ENCODE measurements around the gene AGAP1.
A peak's percentile ranks its signal among the peaks of the same experiment; 100 is the strongest.

The AGAP1 gene

GRCh38 chr2:235523486-235524150 is 29.8 kb downstream of the AGAP1 start:
- no peak overlapping the region for H3K4me3 ChIP-seq
- no peak overlapping the region for H3K4me2 ChIP-seq
- H4K20me1 ChIP-seq: peaks cover 57% of the 10 kb centered on the region
- H3K9me3 ChIP-seq: no peaks in the 10 kb centered on the region
- TF ChIP-seq Cebpa-rat (IDR thresholded peaks at IDR 0.05): no peak
- peaks cover 15% of the 10 kb centered on the region for H3K4me1 ChIP-seq
- no peaks in the 10 kb centered on the region; the same call in 1 of the 2 replicates for H3K36me3 ChIP-seq
- no peak overlapping the region for H3K27ac ChIP-seq
- H3K9ac ChIP-seq: no peak overlapping the region
- H3K27me3 ChIP-seq: no peaks in the 10 kb centered on the region

GRCh38 chr2:235526166-235526565 is 32.3 kb downstream of the AGAP1 start:
- Histone ChIP-seq H3K4me1 (0 out of 2 replicates have a peak, but pooled peaks cover 6% of the 10 kb centered on the region), H3K4me3 (no peak overlapping the region), H3K9ac (no peak overlapping the region), H3K9me3 (peaks cover 8% of the 10 kb centered on the region), H3K36me3 (no peaks in the 10 kb centered on the region), H3K27ac (no peak overlapping the region), H3K27me3 (no peaks in the 10 kb centered on the region), H4K20me1 (peaks cover 51% of the 10 kb centered on the region), H3K4me2 (no peak overlapping the region)
- TF ChIP-seq Cebpa-rat (IDR thresholded peaks at IDR 0.05): no peak

GRCh38 chr2:235527806-235528469 is 34.1 kb downstream of the AGAP1 start:
- TF ChIP-seq Cebpa-rat (IDR thresholded peaks at IDR 0.05): no peak
- Histone ChIP-seq H3K9ac (no peak overlapping the region), H3K27me3 (no peaks in the 10 kb centered on the region), H3K4me3 (no peak overlapping the region), H3K27ac (no peak overlapping the region), H4K20me1 (peaks cover 53% of the 10 kb centered on the region), H3K9me3 (peaks cover 8% of the 10 kb centered on the region), H3K4me1 (peaks cover 14% of the 10 kb centered on the region), H3K4me2 (no peak overlapping the region), H3K36me3 (no peaks in the 10 kb centered on the region)

- no peaks in the 10 kb centered on the region for H3K36me3 ChIP-seq
- H3K9ac ChIP-seq: no peak overlapping the region
- H3K27ac ChIP-seq: no peak overlapping the region
- H3K4me2 ChIP-seq: no peak overlapping the region
- peaks cover 8% of the 10 kb centered on the region for H3K9me3 ChIP-seq
- H3K4me1 ChIP-seq: peaks cover 30% of the 10 kb centered on the region
- no peak for TF ChIP-seq Cebpa-rat (IDR thresholded peaks at IDR 0.05)
- H4K20me1 ChIP-seq: peaks cover 49% of the 10 kb centered on the region
- no peaks in the 10 kb centered on the region for H3K27me3 ChIP-seq
- H3K4me3 ChIP-seq: no peak overlapping the region
Observed at GRCh38 chr2:235529621-235530020, 35.8 kb downstream of the AGAP1 start.

GRCh38 chr2:235530735-235531134 is 36.9 kb downstream of the AGAP1 start:
- Histone ChIP-seq H3K4me2 (no peak overlapping the region), H3K27ac (no peak overlapping the region), H3K4me1 (peaks cover 42% of the 10 kb centered on the region), H3K27me3 (no peaks in the 10 kb centered on the region), H3K4me3 (no peak overlapping the region), H4K20me1 (peaks cover 59% of the 10 kb centered on the region), H3K9ac (no peak overlapping the region), H3K9me3 (peaks cover 8% of the 10 kb centered on the region), H3K36me3 (no peaks in the 10 kb centered on the region)
- no peak for TF ChIP-seq Cebpa-rat (IDR thresholded peaks at IDR 0.05)

GRCh38 chr2:235532307-235532706 is 38.5 kb downstream of the AGAP1 start:
- H3K9ac ChIP-seq: no peak overlapping the region
- peaks cover 57% of the 10 kb centered on the region for H3K4me1 ChIP-seq
- H3K4me3 ChIP-seq: no peak overlapping the region
- no peak overlapping the region for H3K4me2 ChIP-seq
- H4K20me1 ChIP-seq: peaks cover 53% of the 10 kb centered on the region
- no peaks in the 10 kb centered on the region for H3K36me3 ChIP-seq
- no peak for TF ChIP-seq Cebpa-rat (IDR thresholded peaks at IDR 0.05)
- H3K27me3 ChIP-seq: no peaks in the 10 kb centered on the region
- peaks cover 8% of the 10 kb centered on the region for H3K9me3 ChIP-seq
- no peak overlapping the region for H3K27ac ChIP-seq

GRCh38 chr2:235533198-235533597 is 39.4 kb downstream of the AGAP1 start:
- no peaks in the 10 kb centered on the region for H3K36me3 ChIP-seq
- H3K27me3 ChIP-seq: no peaks in the 10 kb centered on the region
- H3K4me3 ChIP-seq: no peak overlapping the region
- H3K4me1 ChIP-seq: peaks cover 57% of the 10 kb centered on the region
- no peak overlapping the region for H3K9ac ChIP-seq
- H3K4me2 ChIP-seq: peak overlapping the region; percentile 97
- H4K20me1 ChIP-seq: peaks cover 58% of the 10 kb centered on the region
- TF ChIP-seq Cebpa-rat (IDR thresholded peaks at IDR 0.05): no peak
- H3K9me3 ChIP-seq: peaks cover 8% of the 10 kb centered on the region
- peak overlapping the region; percentile 46 for H3K27ac ChIP-seq

GRCh38 chr2:235533616-235534385 is 40.0 kb downstream of the AGAP1 start:
- TF ChIP-seq Cebpa-rat (IDR thresholded peaks at IDR 0.05): no peak
- H4K20me1 ChIP-seq: peaks cover 64% of the 10 kb centered on the region
- H3K4me3 ChIP-seq: no peak overlapping the region
- no peak overlapping the region for H3K9ac ChIP-seq
- H3K27me3 ChIP-seq: no peaks in the 10 kb centered on the region
- H3K9me3 ChIP-seq: peaks cover 8% of the 10 kb centered on the region
- H3K4me1 ChIP-seq: peaks cover 55% of the 10 kb centered on the region
- no peaks in the 10 kb centered on the region for H3K36me3 ChIP-seq
- peak overlapping the region; percentile 46 for H3K27ac ChIP-seq
- peak overlapping the region; percentile 97 for H3K4me2 ChIP-seq

- Histone ChIP-seq H3K4me1 (peaks cover 61% of the 10 kb centered on the region), H3K27ac (peak overlapping the region; percentile 77; the same call in 1 of the 2 replicates), H3K9ac (peak overlapping the region; percentile 68; the same call in 1 of the 2 replicates), H3K36me3 (no peaks in the 10 kb centered on the region), H3K27me3 (no peaks in the 10 kb centered on the region), H4K20me1 (peaks cover 69% of the 10 kb centered on the region), H3K4me3 (peak overlapping the region; percentile 51), H3K9me3 (peaks cover 7% of the 10 kb centered on the region), H3K4me2 (peak overlapping the region; percentile 97)
- no peak for TF ChIP-seq Cebpa-rat (IDR thresholded peaks at IDR 0.05)
Observed at GRCh38 chr2:235534678-235535422, 41.0 kb downstream of the AGAP1 start.
